Activated naive CD8-positive, alpha-beta T cell treated with anti-CD3 and anti-CD28 coated beads, Interleukin-2, amount 50 U/mL, for 24 hours (primary cell): ENCODE results near the gene ZMYND19.
"Not testable (repeated sequence)": the region's sequence is repeated elsewhere in the genome, so short reads cannot be mapped to it uniquely, and the experiment has no call there.

Experiments used
- ATAC-seq: fragments of 150-1000 bp; cut with Tn5 transposase; one replicate; pipeline ENCODE4 v1.10.0; 2021
- DNase-seq: peaks from one replicate; pipeline ENCODE4 v3.0.0; 2021
- H3K27ac Mint-ChIP-seq: one replicate; pipeline ENCODE4 v1.8.0; 2021; ENCODE audit warnings: mild to moderate bottlenecking, mixed read lengths
- H3K27me3 Mint-ChIP-seq: one replicate; pipeline ENCODE4 v1.8.0; 2021; ENCODE audit warnings: mixed read lengths
- H3K36me3 Mint-ChIP-seq: one replicate; pipeline ENCODE4 v1.8.0; 2021; ENCODE audit warnings: low read depth, mixed read lengths
- H3K4me1 Mint-ChIP-seq: one replicate; pipeline ENCODE4 v1.8.0; 2021; ENCODE audit warnings: mixed read lengths
- H3K4me3 Mint-ChIP-seq: one replicate; pipeline ENCODE4 v1.8.0; 2021; ENCODE audit warnings: mild to moderate bottlenecking, moderate library complexity, mixed read lengths
- H3K9me3 Mint-ChIP-seq: one replicate; pipeline ENCODE4 v1.8.0; 2021; ENCODE audit warnings: mixed read lengths

Gene ZMYND19

DNA sequence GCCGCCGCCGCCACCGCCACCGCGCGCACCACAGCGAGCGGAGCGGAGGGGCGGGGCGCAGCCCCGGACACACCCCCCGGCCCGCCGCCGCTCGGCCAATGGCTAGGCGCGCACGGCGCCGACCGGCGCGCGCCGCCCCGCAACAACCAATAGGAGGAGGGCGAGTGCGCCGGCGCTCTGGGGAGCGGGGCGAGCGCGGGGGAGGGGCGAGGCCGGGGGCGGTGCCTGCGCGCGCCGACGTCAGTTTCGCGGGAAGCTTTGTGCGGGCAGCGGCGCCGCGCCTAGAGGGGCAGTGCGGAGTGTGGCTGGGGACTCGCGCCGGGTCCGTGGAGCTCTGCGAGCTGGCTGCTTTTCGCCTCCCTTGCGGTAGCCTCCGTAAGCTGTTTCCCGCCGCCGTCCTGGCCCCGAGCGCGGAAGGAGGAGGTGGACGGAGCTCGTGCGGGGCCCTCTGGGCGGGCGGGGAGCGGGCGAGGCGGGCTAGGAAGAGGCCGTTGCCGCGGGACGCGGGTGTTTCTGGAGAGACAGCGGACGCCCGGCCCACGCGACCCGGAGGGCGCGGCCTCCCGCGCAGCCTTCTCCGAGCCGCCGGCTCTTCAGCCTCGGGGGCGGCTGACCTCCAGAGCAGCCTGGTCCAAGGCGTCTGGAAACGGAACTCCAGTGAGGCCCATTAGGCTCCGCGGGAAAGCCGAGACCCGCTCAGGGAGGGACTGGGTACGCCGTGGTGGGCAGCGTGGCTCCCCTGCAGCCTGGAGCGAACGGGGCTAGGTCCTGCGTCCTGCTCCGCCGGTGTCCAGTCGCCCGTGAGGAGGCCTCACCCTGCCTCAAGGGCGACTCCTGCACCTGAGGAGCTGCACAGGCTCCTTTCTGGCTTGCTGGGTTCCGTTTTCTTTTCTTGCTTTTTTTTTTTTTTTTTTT is at the start of gene ZMYND19:
TSS of gene ZMYND19 (minus strand) at position 44 of the 915 bp plus-strand sequence. CDS start 249 bp downstream, outside the sequence.
- Mint-ChIP-seq H3K36me3 (peaks cover 23% of the 10 kb centered on the region), H3K27ac (peak within 1 kb of the TSS; percentile 93), H3K4me3 (peak within 1 kb of the TSS; percentile 92), H3K9me3 (no peaks in the 10 kb centered on the region), H3K4me1 (peaks cover 27% of the 10 kb centered on the region), H3K27me3 (no peaks in the 10 kb centered on the region)
- DNase-seq, result peak; percentile 93
- peak; percentile 94 for ATAC-seq

DNA sequence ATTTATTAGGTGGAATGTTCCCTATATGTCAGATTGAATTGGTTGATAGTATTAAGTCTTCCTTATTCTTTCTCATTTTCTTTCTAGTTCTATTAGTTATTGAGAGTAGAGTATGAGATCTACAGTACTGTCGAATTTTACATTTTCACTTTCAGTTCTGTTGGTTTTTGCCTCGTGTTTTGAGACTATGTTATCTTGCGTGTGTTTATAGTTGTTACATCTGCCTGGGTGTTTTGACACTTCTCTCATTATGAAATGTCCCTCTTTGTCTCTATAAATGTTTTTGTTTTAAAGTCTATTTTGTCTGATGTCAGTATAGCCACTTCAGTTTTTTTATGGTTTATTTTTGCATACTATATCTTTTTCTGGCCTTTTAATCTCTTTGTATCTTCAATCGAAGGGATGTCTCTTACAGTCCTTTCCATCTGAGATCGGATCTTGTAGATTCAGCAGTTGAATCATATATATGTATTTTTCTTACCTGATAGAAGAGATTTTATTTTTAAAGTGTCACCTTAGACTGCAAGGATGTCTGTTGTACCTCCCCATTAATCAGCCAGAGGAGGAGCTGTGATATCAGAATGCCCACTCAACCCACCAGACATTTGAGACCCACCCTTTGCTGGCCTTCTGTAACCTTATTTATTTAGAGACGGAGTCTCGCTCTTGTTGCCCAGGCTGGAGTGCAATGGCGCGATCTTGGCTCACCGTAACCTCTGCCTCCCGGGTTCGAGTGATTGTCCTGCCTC is 49.2 kb upstream of the ZMYND19 start:
- Mint-ChIP-seq H3K36me3 (peaks cover 26% of the 10 kb centered on the region), H3K4me1 (peaks cover 46% of the 10 kb centered on the region), H3K9me3 (no peaks in the 10 kb centered on the region), H3K4me3 (peak overlapping the region; percentile 73), H3K27me3 (no peaks in the 10 kb centered on the region), H3K27ac (peak overlapping the region; percentile 82)
- no peak for DNase-seq
- peak; percentile 80 for ATAC-seq

- H3K4me1 Mint-ChIP-seq, result peaks cover 42% of the 10 kb centered on the region
- no peaks in the 10 kb centered on the region for H3K9me3 Mint-ChIP-seq
- peak overlapping the region; percentile 73 for H3K4me3 Mint-ChIP-seq
- DNase-seq (no peak), ATAC-seq (no peak)
- no peaks in the 10 kb centered on the region for H3K27me3 Mint-ChIP-seq
- H3K36me3 Mint-ChIP-seq, result peaks cover 25% of the 10 kb centered on the region
- peak overlapping the region; percentile 78 for H3K27ac Mint-ChIP-seq
These were observed 48.4 kb upstream of the ZMYND19 start for GRCh38 chr9:137638680-137639079.

DNA sequence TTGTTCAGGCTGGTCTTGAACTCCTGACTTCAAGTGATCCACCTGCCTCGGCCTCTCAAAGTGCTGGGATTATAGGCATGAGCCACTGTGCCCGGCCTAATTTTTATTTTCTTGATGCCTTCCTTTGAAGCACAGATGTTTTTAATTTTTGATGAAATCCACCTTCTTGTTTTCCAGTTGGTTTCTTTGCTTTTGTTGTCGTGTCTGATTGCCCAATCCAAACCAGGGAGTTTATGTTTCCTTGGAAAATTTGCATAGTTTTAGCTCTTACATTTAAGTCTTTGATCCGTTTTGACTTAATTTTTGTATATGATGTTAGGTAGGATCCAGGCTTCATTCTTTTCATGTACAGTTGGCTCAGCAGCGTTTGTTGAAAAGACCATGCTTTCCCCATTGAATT is 43.7 kb upstream of the ZMYND19 start:
- Mint-ChIP-seq H3K27me3 (no peaks in the 10 kb centered on the region), H3K4me3 (no peak overlapping the region), H3K27ac (no peak overlapping the region), H3K4me1 (peaks cover 52% of the 10 kb centered on the region), H3K36me3 (peaks cover 12% of the 10 kb centered on the region), H3K9me3 (no peaks in the 10 kb centered on the region)
- DNase-seq, result no peak
- no peak for ATAC-seq

GRCh38 chr9:137632230-137633161 is 42.2 kb upstream of the ZMYND19 start:
- H3K27ac Mint-ChIP-seq, result no peak overlapping the region
- ATAC-seq (no peak), DNase-seq (no peak)
- peaks cover 15% of the 10 kb centered on the region for H3K36me3 Mint-ChIP-seq
- H3K4me3 Mint-ChIP-seq, result no peak overlapping the region
- no peaks in the 10 kb centered on the region for H3K27me3 Mint-ChIP-seq
- no peaks in the 10 kb centered on the region for H3K9me3 Mint-ChIP-seq
- peaks cover 55% of the 10 kb centered on the region for H3K4me1 Mint-ChIP-seq

DNA sequence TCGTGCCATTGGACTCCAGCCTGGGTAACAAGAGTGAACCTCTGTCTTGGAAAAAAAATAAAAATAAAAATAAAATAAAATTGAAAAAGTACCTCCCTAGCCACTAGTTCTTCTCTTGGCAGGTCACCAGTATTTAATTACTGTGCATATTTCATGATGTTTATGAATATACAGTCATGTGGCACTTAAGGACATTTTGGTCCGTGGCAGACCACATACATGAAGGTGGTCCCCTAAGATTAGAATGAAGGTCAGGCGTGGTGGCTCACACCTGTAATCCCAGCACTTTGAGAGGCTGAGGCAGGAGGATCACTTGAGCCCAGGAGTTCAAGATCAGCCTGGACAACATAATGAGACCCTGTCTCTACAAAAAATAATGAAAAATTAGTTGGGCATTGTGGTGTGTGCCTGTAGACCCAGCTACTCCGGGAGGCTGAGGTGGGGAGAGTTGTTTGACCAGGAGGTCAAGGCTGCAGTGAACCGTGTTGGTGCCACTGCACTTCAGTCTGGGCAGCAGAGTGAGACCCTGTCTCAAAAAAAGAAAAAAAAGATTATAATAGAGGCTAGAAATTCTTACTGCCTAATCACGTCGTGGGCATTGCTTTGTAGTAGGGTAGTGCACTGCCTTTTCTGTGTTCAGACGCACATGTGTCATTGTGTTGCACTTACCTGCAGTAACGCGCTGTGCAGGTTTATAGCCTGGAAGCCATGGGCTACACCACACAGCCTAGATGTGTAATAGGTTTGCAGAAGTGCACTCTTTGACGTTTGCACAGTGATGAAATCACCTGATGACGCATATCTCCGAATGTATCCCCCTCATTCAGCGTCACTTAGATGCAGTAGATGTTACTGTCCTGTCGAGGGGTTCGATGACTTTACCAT is 41.3 kb upstream of the ZMYND19 start:
- ATAC-seq (no peak), DNase-seq (no peak)
- Mint-ChIP-seq H3K9me3 (no peaks in the 10 kb centered on the region), H3K27ac (no peak overlapping the region), H3K36me3 (peaks cover 15% of the 10 kb centered on the region), H3K4me1 (peaks cover 58% of the 10 kb centered on the region), H3K27me3 (no peaks in the 10 kb centered on the region), H3K4me3 (no peak overlapping the region)

GRCh38 chr9:137630679-137631078 is 40.4 kb upstream of the ZMYND19 start:
- Mint-ChIP-seq H3K36me3 (peaks cover 15% of the 10 kb centered on the region), H3K27ac (no peak overlapping the region), H3K9me3 (no peaks in the 10 kb centered on the region), H3K27me3 (no peaks in the 10 kb centered on the region), H3K4me3 (no peak overlapping the region), H3K4me1 (peaks cover 58% of the 10 kb centered on the region)
- no peak for ATAC-seq
- DNase-seq, result no peak

DNA sequence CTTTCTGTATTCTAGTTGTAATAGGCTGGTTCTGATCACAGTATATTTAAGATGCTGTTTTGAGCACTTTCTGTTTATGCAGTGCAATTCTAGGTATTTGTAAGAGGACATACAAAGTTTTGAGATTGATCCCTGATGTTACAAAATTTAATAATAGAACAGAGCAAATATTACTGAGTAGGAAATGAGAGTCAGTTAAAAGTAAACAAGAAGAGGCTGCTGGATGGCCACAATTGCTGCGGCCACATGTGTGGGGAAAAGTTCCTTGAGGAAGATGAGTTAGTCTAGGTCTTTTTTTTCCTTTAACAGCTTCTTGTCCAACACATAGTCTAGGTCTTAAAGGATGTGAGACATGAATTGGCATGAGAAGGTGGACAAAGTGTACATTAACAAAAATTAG is 39.8 kb upstream of the ZMYND19 start:
- peaks cover 17% of the 10 kb centered on the region for H3K36me3 Mint-ChIP-seq
- peaks cover 63% of the 10 kb centered on the region for H3K4me1 Mint-ChIP-seq
- ATAC-seq (no peak), DNase-seq (no peak)
- no peaks in the 10 kb centered on the region for H3K9me3 Mint-ChIP-seq
- H3K27me3 Mint-ChIP-seq, result no peaks in the 10 kb centered on the region
- no peak overlapping the region for H3K4me3 Mint-ChIP-seq
- peak overlapping the region; percentile 7 for H3K27ac Mint-ChIP-seq

DNA sequence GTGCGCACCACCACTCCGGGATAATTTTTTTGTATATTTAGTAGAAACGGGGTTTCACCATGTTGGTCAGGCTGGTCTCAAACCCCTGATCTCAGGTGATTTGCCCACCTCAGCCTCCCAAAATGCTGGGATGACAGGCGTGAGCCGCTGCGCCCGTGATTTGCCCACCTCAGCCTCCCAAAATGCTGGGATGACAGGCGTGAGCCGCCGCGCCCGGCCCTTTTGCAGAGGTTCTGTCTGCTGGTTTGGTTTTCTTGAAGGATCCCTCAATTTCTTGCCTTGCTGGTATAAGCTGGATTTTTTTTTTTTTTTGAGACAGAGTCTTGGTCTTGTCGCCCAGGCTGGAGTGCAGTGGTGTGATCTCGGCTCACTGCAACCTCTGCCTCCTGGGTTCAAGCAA is 37.1 kb upstream of the ZMYND19 start:
- H3K9me3 Mint-ChIP-seq, ATAC-seq, H3K4me3 Mint-ChIP-seq, H3K27me3 Mint-ChIP-seq, DNase-seq, H3K27ac Mint-ChIP-seq: not testable (repeated sequence)
- peaks cover 66% of the 10 kb centered on the region for H3K4me1 Mint-ChIP-seq
- peaks cover 17% of the 10 kb centered on the region for H3K36me3 Mint-ChIP-seq

GRCh38 chr9:137626464-137626863 is 36.2 kb upstream of the ZMYND19 start:
- Mint-ChIP-seq H3K27ac (peak overlapping the region; percentile 3), H3K27me3 (no peaks in the 10 kb centered on the region), H3K36me3 (peaks cover 17% of the 10 kb centered on the region), H3K4me3 (no peak overlapping the region), H3K9me3 (no peaks in the 10 kb centered on the region), H3K4me1 (peaks cover 65% of the 10 kb centered on the region)
- ATAC-seq, result no peak
- DNase-seq, result no peak

- H3K27ac Mint-ChIP-seq, result peak overlapping the region; percentile 52
- peak overlapping the region; percentile 32 for H3K4me3 Mint-ChIP-seq
- peaks cover 19% of the 10 kb centered on the region for H3K36me3 Mint-ChIP-seq
- peaks cover 54% of the 10 kb centered on the region for H3K4me1 Mint-ChIP-seq
- not testable (repeated sequence) for H3K9me3 Mint-ChIP-seq, DNase-seq, H3K27me3 Mint-ChIP-seq, ATAC-seq
These were observed 31.9 kb upstream of the ZMYND19 start for GRCh38 chr9:137622211-137622610.

DNA sequence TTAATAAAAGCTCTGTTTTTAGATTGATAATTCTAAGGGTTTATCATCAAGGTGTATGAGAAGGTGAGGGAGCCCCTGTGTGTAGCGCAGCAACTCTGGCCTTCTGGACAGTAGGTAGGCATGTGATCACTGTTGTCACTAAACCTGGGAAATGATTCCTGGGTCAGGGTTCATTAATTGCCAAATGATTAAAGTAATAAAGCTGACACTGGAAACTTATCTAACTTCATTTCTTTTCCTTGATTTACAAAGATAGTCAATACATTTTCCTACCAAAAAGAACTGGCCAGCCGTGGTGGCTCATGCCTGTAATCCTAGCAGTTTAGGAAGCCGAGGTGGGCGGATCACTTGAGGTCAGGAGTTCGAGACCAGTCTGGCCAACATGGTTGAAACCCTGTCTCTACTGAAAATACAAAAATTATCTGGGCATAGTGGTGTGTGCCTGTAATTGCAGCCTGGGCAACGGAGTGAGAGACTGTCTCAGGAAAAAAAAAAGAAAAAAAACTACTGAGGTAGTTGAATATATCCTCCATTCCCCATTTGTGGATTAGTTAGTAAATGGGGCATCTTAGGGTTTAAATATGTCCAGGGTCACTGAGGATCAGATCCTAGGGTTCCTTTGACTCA is 30.9 kb upstream of the ZMYND19 start:
- no peak overlapping the region for H3K4me3 Mint-ChIP-seq
- no peak for DNase-seq
- H3K27me3 Mint-ChIP-seq, result no peaks in the 10 kb centered on the region
- peaks cover 19% of the 10 kb centered on the region for H3K36me3 Mint-ChIP-seq
- H3K4me1 Mint-ChIP-seq, result peaks cover 56% of the 10 kb centered on the region
- no peaks in the 10 kb centered on the region for H3K9me3 Mint-ChIP-seq
- peak overlapping the region; percentile 22 for H3K27ac Mint-ChIP-seq
- no peak for ATAC-seq

DNA sequence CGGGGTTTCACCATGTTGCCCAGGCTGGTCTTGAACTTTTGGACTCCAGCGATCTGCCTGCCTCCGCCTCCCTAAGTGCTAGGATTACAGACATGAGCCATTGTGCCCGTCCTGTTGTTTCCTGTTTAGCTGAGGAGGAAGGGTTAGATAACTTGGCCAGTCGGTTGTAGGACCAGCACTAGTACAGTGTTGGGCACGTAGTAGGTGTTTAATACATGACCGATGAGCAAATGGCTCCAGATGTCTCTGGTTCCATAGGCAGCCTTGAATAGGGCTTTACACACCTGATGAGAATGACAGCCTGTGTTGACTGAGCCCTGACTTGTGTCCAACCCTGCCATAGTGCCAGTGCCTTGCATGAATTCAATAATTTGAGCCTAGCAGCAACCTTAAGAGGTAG is 30.3 kb upstream of the ZMYND19 start:
- ATAC-seq (no peak), DNase-seq (no peak)
- Mint-ChIP-seq H3K4me3 (peak overlapping the region; percentile 88), H3K27ac (no peak overlapping the region), H3K9me3 (no peaks in the 10 kb centered on the region), H3K36me3 (peaks cover 19% of the 10 kb centered on the region), H3K27me3 (no peaks in the 10 kb centered on the region), H3K4me1 (peaks cover 54% of the 10 kb centered on the region)
